GM13977 (cell line): ENCODE data around the gene TACC2.

Source experiments
- DNase-seq: peaks from one replicate; pipeline ENCODE4 v3.0.0; 2012; ENCODE audit warnings: low spot score
- in situ Hi-C: fragments of 300-500 bp; cut with MboI; formaldehyde crosslinking; loops from one replicate; pipeline ENCODE4 v1.12.0; 2022; ENCODE audit warnings: low sequenced_read_pairs, low pct_unique_long_range_greater_than_20kb, mixed read lengths, inconsistent platforms; ENCODE audit not compliant: unreplicated experiment
- TF ChIP-seq, protein P1 (sequence below): IDR thresholded peaks from 2 replicates; pipeline ENCODE4 v1.5.1; 2012; ENCODE audit warnings: mild to moderate bottlenecking, control low read depth; ENCODE audit not compliant: insufficient read depth; ENCODE audit errors: extremely low read depth, missing control alignments

Gene TACC2

DNA sequence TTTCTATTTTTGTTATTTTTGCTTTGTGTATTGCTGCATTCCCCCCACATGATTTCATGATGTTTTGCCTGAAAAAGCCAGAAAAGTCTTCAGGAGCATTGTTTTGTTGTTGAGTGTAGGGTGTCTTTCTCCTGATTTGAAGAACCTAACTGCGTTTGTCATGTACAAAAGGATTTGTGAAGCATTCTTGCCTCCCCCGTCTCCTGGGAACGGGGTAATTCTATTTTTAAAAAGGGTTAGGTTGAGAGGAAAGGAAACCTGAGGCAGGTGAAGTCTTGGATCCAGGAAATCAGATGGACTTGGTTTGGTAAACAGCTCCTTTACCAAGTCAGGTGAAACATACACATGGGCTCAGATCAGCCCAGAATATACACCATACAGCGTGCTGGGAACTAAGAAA is 256.2 kb downstream of the TACC2 start:
- TF ChIP-seq, protein P1, sequence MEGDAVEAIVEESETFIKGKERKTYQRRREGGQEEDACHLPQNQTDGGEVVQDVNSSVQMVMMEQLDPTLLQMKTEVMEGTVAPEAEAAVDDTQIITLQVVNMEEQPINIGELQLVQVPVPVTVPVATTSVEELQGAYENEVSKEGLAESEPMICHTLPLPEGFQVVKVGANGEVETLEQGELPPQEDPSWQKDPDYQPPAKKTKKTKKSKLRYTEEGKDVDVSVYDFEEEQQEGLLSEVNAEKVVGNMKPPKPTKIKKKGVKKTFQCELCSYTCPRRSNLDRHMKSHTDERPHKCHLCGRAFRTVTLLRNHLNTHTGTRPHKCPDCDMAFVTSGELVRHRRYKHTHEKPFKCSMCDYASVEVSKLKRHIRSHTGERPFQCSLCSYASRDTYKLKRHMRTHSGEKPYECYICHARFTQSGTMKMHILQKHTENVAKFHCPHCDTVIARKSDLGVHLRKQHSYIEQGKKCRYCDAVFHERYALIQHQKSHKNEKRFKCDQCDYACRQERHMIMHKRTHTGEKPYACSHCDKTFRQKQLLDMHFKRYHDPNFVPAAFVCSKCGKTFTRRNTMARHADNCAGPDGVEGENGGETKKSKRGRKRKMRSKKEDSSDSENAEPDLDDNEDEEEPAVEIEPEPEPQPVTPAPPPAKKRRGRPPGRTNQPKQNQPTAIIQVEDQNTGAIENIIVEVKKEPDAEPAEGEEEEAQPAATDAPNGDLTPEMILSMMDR, result no peak
- in situ Hi-C loops, result no loop called here
- no peak for DNase-seq

DNA sequence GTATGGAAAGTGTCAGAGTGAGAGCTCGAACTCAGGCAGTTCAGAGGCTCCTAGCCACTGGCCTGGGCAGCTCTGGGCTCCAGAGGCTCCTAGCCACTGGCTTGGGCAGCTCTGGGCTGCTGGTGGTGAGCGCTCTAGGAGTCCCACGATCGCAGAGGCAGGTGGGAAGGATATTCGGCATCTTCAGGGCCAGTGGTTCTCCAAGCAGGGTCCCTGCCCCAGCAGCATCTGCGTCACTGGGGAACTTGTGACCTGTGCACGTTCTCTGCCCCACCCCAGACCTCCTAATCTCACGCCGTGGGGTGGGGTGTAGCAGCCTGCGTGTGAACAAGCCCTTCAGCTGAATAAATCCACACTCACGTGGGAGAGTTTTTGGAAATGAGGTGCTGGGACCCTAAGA is 256.9 kb downstream of the TACC2 start:
- TF ChIP-seq, protein P1, result no peak
- in situ Hi-C loops, result no loop called here
- no peak for DNase-seq

DNA sequence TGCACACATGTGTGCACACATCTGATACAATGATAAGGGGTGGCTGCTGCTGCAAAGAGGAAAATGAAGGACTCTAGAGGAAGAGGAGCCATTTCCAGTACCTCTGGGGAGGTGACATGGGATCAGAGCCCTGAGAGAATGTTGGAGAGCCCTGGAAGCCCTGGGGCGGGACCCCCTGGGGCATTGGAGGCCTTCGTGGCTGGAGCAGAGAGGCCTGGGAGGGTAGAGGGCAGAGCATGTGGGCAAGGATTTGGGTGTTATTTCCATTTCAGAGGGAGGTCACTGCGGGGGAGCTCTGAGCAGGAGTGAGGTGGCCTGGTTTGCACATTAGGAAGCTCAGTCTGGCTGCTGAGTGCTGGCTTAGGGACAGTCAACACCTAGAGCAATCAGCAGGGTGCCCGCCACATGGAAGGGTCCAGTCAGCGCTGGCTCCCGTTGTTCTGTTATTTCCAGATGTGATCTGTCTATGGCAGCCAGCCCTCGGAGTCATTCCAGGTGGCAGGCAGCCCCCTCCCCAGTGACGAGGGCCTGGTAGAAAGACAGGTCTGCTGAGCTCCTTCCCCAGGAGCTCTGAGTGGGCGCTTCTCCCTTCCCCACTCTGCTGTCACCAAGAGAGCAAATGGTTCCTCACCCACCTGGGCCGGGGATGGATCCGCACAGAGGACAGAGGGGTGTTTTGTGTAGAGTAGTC is 258.0 kb downstream of the TACC2 start:
- no peak for DNase-seq
- in situ Hi-C loops, result no loop called here
- TF ChIP-seq, protein P1, result no peak

DNA sequence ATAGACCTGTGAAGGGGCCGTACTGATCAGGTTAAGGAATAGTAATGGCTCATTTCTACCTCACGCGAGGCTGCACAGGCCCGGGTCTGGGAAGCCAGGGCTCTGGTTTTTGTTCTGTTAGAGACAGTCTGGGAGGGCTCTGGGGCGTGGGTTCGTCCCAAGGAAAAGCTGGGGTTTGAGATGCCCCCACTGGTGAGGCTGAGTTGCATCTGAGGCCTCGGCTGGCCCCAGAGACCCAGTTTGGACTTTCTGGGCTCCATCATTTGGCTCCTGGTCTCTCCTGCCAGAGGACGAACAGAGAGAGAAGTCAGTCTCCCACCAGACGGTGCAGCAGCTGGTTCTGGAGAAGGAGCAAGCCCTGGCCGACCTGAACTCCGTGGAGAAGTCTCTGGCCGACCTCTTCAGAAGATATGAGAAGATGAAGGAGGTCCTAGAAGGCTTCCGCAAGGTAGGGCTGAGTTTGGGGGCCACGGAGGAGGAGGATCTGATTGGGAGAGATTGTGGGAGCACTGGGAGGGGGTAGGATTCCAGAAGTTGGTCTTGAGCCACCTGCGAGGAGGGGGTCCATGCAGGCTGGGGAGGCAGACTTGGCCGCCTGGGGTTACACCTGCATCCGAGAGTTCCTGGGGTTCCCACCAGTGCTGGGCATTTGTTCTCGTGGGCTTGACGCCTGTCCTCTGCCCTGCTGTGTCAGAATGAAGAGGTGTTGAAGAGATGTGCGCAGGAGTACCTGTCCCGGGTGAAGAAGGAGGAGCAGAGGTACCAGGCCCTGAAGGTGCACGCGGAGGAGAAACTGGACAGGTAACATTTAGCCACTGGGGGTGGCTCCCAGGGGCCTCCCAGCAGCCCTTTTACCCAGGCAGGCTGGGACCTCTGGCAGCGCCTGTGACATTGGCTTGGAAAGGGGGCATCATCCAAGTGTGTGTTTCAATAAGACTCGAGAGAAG is 259.7 kb downstream of the TACC2 start:
- in situ Hi-C loops, result no loop called here
- no peak for DNase-seq
- TF ChIP-seq, protein P1, result no peak

DNA sequence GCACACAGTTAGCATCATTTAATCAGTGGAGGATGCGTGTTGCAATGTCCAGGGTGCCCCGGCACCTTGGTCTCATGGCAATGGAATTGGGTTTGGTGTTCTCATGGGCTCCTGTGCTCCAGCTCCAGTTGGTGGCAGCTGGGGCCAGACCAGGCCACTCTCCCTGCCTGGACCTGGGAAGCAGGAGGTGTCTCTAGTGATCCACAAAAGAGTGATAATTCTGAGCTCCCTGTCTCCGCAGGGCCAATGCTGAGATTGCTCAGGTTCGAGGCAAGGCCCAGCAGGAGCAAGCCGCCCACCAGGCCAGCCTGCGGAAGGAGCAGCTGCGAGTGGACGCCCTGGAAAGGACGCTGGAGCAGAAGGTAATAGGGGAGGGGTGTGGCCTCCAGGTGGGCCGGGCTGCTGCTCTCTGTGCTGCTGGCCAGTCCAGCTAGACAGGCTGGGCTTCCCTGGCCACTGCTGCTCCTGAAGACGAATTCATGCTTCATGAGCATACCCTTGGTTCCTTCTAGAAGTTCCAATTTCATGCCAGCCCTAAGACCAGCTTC is 260.4 kb downstream of the TACC2 start:
- in situ Hi-C loops, result no loop called here
- TF ChIP-seq, protein P1, result no peak

DNA sequence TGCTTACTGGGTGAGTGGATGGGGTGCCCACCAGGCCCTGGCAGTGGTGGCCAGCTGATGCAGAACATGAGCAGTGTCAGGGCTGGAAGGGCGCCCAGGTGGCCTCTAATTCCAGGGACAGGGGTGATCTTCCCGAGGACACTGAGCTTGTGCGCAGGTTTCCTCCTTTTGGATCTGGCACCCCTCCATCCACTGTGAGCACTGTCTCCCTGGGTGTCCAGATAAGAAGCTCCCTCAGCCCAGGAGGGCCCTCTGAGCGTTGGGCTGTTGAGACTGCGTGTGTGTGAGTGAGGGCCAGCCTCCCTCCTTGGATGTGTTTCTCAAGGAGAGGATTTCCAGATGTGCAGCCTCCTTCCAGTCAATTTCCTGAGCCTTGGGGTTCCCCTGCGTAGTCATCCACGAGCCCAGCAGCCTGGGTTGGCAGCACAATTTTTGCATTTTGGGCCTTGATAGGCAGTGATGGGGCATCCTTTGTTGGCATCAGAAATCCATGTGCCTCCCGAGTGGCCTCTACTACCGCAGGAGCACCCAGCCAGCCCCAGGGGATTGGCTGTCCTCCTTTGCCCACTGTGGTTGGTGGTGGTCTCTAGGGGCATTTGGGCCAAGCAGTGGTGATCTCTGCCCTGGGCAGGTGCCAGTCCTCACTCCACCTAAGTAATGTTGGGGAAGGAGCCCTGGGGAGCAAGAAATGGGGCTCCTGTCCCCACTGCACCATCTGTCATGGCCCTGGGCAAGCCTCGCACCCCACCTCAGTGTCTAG is 261.2 kb downstream of the TACC2 start:
- in situ Hi-C loops, result no loop called here
- TF ChIP-seq, protein P1, result no peak
- DNase-seq, result no peak

More for the DNA sequence above, 260.4 kb downstream of the TACC2 start:
- no peak for DNase-seq
